Measurements from ENCODE around the gene ADPRHL1.
"Not testable (repeated sequence)": the region's sequence is repeated elsewhere in the genome, so short reads cannot be mapped to it uniquely, and the experiment has no call there.

- TF ChIP-seq CTCF (IDR thresholded peaks at IDR 0.05; ENCODE audit: extremely low read depth in 1 of 2, insufficient read depth in 1 of 2, low read depth in 1 of 2, low read length in 2 of 2); POLR2A (IDR thresholded peaks at IDR 0.05; ENCODE audit: low read depth, low read length); EZH2 (IDR thresholded peaks at IDR 0.05; ENCODE audit: borderline replicate concordance, low read depth, low read length, severe bottlenecking); MAX (IDR thresholded peaks at IDR 0.05; ENCODE audit: insufficient read depth, insufficient read length); MYC (IDR thresholded peaks at IDR 0.05; ENCODE audit: low read depth, low read length): not testable (repeated sequence)
These were observed 2.9 kb downstream of the ADPRHL1 start for GRCh38 chr13:113450348-113450744.

All from endothelial cell of umbilical vein (primary cell).